H1 (cell line): ENCODE measurements around the gene STARD13. TPM values are rescaled to one million over a fixed set of nuclear protein-coding genes. Genes with fewer than 3 reads are reported as not detected.

ENCODE experiments used
- CTCF ChIA-PET: fragments of 300-600 bp; sonication (Branson Sonifier 250); formaldehyde crosslinking; loops from one replicate; lab custom pipeline; 2021; ENCODE audit not compliant: partially characterized antibody; lab: Charles Lee
- POLR2A ChIA-PET: fragments of 300-600 bp; sonication (Branson Sonifier 250); formaldehyde crosslinking; loops from one replicate; lab custom pipeline; 2021; ENCODE audit warnings: inconsistent platforms; ENCODE audit not compliant: partially characterized antibody; lab: Charles Lee
- DNase-seq, 2 experiments: peaks; one replicate each; pipeline versions ENCODE4 v3.0.0 to v3.0.0-alpha.2; 2010 to 2022; ENCODE audit warnings: low spot score in 2 of 2, low read depth in 1 of 2, mixed read lengths in 1 of 2
- FAIRE-seq: peaks from 2 replicates; lab custom pipeline; 2011; peaks lifted over from hg19 to GRCh38; lab: Jason Lieb, UNC
- H2AFZ ChIP-seq: 2 replicates; pipeline ENCODE4 v1.8.1; 2012; ENCODE audit warnings: low read length, inconsistent platforms
- H2AK5ac ChIP-seq: 2 replicates; pipeline ENCODE4 v1.6.1; 2013; ENCODE audit warnings: low read depth, low read length
- H2BK120ac ChIP-seq: replicated peaks from 2 replicates; pipeline ENCODE3; 2013; ENCODE audit warnings: low read depth, low read length, inconsistent platforms
- H2BK12ac ChIP-seq: 2 replicates; pipeline ENCODE4 v1.6.1; 2013; ENCODE audit warnings: low read depth, low read length
- H2BK15ac ChIP-seq: 2 replicates; pipeline ENCODE4 v1.6.1; 2013; ENCODE audit warnings: low read length
- H2BK20ac ChIP-seq: 2 replicates; pipeline ENCODE4 v1.6.1; 2013; ENCODE audit warnings: low read length
- H2BK5ac ChIP-seq: 2 replicates; pipeline ENCODE4 v1.6.1; 2013; ENCODE audit warnings: low read depth, low read length
- H3K14ac ChIP-seq: 2 replicates; pipeline ENCODE4 v1.6.1; 2013; ENCODE audit warnings: inconsistent platforms; ENCODE audit not compliant: insufficient read length
- H3K18ac ChIP-seq: 2 replicates; pipeline ENCODE4 v1.6.1; 2013; ENCODE audit warnings: low read length; ENCODE audit errors: extremely low read depth
- H3K23ac ChIP-seq: 2 replicates; pipeline ENCODE4 v1.6.1; 2013; ENCODE audit warnings: inconsistent platforms; ENCODE audit not compliant: insufficient read length
- H3K23me2 ChIP-seq: 2 replicates; pipeline ENCODE4 v1.6.1; 2013; ENCODE audit warnings: low read depth, low read length
- H3K27ac ChIP-seq: 2 replicates; pipeline ENCODE4 v1.6.1; 2011; ENCODE audit warnings: low read depth, low read length, inconsistent platforms
- H3K27me3 ChIP-seq, 4 experiments: replicated peaks in 1 of 4; 1 replicate in 1 of 4; 2 replicates in 3 of 4; pipeline versions ENCODE4 v1.6.1 to v1.8.1; 2011 to 2013; ENCODE audit warnings: low read length in 3 of 4, mild to moderate bottlenecking in 3 of 4, inconsistent platforms in 2 of 4, mixed read lengths in 2 of 4, moderate library complexity in 1 of 4; ENCODE audit not compliant: control insufficient read depth in 3 of 4, insufficient read depth in 3 of 4; ENCODE audit errors: extremely low read depth in 1 of 4
- H3K36me3 ChIP-seq, 4 experiments: 2 replicates each; pipeline versions ENCODE4 v1.6.1 to v1.8.1; 2011 to 2013; ENCODE audit warnings: mild to moderate bottlenecking in 4 of 4, low read length in 3 of 4, moderate library complexity in 2 of 4, control low read depth in 1 of 4, inconsistent platforms in 1 of 4; ENCODE audit not compliant: insufficient read depth in 4 of 4, control insufficient read depth in 2 of 4
- H3K4ac ChIP-seq: replicated peaks from 2 replicates; pipeline ENCODE3; 2013; ENCODE audit warnings: low read length, low read depth, mixed read lengths, inconsistent platforms; ENCODE audit not compliant: insufficient read length
- H3K4me1 ChIP-seq, 4 experiments: replicated peaks in 1 of 4; 1 replicate in 1 of 4; 2 replicates in 3 of 4; pipeline versions ENCODE4 v1.6.1 to v1.8.1; 2011 to 2013; ENCODE audit warnings: low read length in 3 of 4, inconsistent platforms in 2 of 4, mixed read lengths in 1 of 4; ENCODE audit not compliant: insufficient read depth in 4 of 4, control insufficient read depth in 3 of 4
- H3K4me2 ChIP-seq, 2 experiments: 2 replicates each; pipeline versions ENCODE4 v1.6.1 to v1.8.1; 2011 to 2013; ENCODE audit warnings: low read depth in 2 of 2, low read length in 2 of 2, control low read depth in 1 of 2, inconsistent platforms in 1 of 2, mild to moderate bottlenecking in 1 of 2; ENCODE audit not compliant: insufficient read depth in 1 of 2
- H3K4me3 ChIP-seq, 4 experiments: fragments of 200-600, 300-600 bp in 1 of 4; sonication (generic), shearing (Covaris generic), sonication (Bioruptor Twin) in 1 of 4; 2 replicates each; pipeline versions ENCODE4 v1.5.1 to v1.8.1; 2011 to 2016; ENCODE audit warnings: low read length in 4 of 4, low read depth in 3 of 4, control low read depth in 2 of 4, inconsistent platforms in 2 of 4, mild to moderate bottlenecking in 2 of 4, mixed read lengths in 1 of 4, moderate library complexity in 1 of 4; ENCODE audit not compliant: insufficient read depth in 2 of 4; ENCODE audit errors: extremely low read depth in 1 of 4
- H3K56ac ChIP-seq: replicated peaks from 2 replicates; pipeline ENCODE3; 2013; ENCODE audit warnings: low read depth, mild to moderate bottlenecking, mixed read lengths, low read length, inconsistent platforms; ENCODE audit not compliant: insufficient read length
- H3K79me1 ChIP-seq: 2 replicates; pipeline ENCODE4 v1.6.1; 2013; ENCODE audit warnings: low read depth, low read length, control low read depth
- H3K79me2 ChIP-seq, 2 experiments: 2 replicates each; pipeline versions ENCODE4 v1.6.1 to v1.8.1; 2012 to 2013; ENCODE audit warnings: low read length in 2 of 2, mild to moderate bottlenecking in 2 of 2, inconsistent platforms in 1 of 2; ENCODE audit not compliant: insufficient read depth in 2 of 2, control insufficient read depth in 1 of 2
- H3K9ac ChIP-seq, 4 experiments: replicated peaks in 1 of 4; 1 replicate in 1 of 4; 2 replicates in 3 of 4; pipeline versions ENCODE4 v1.6.1 to v1.8.1; 2011 to 2013; ENCODE audit warnings: low read depth in 3 of 4, low read length in 3 of 4, control low read depth in 2 of 4, mild to moderate bottlenecking in 2 of 4, moderate library complexity in 2 of 4, inconsistent platforms in 1 of 4; ENCODE audit errors: extremely low read depth in 1 of 4
- H3K9me3 ChIP-seq, 2 experiments: 2 replicates each; pipeline versions ENCODE4 v1.6.1 to v1.8.1; 2012 to 2013; ENCODE audit warnings: mild to moderate bottlenecking in 2 of 2, moderate library complexity in 2 of 2, control low read depth in 1 of 2, inconsistent platforms in 1 of 2, low read depth in 1 of 2, low read length in 1 of 2, mixed read lengths in 1 of 2; ENCODE audit not compliant: insufficient read depth in 2 of 2
- H4K20me1 ChIP-seq, 2 experiments: replicated peaks in 1 of 2; 2 replicates each; pipeline versions ENCODE3 to v1.8.1; 2011 to 2013; ENCODE audit warnings: inconsistent platforms in 2 of 2, low read length in 2 of 2, mild to moderate bottlenecking in 1 of 2; ENCODE audit not compliant: insufficient read depth in 2 of 2, control insufficient read depth in 1 of 2
- H4K5ac ChIP-seq: 2 replicates; pipeline ENCODE4 v1.6.1; 2013; ENCODE audit warnings: low read length, low read depth, mixed read lengths, inconsistent platforms; ENCODE audit not compliant: insufficient read length
- H4K8ac ChIP-seq: 2 replicates; pipeline ENCODE4 v1.8.0; 2013; ENCODE audit warnings: mild to moderate bottlenecking, moderate library complexity, low read length, inconsistent platforms; ENCODE audit not compliant: insufficient read depth; ENCODE audit errors: extremely low read depth
- H4K91ac ChIP-seq: replicated peaks from 2 replicates; pipeline ENCODE3; 2013; ENCODE audit warnings: low read length, mixed read lengths, inconsistent platforms; ENCODE audit not compliant: insufficient read length
- CEBPB ChIP-seq: IDR thresholded peaks from 2 replicates; pipeline ENCODE4 v1.6.1; 2012; ENCODE audit warnings: low read depth, low read length
- CREB1 ChIP-seq: IDR thresholded peaks from 2 replicates; pipeline ENCODE4 v1.6.1; 2012; ENCODE audit warnings: inconsistent platforms
- WGBS, 2 experiments: shearing (Covaris generic) in 1 of 2; methylation state at CpG; one replicate each; pipeline versions ENCODE4 v1.1.6 to v1.1.7; 2013 to 2015; ENCODE audit warnings: low lambda C conversion rate in 2 of 2, mixed read lengths in 2 of 2, inconsistent platforms in 1 of 2, low coverage in 1 of 2, missing lambda C conversion rate in 1 of 2; ENCODE audit not compliant: insufficient replicate concordance in 2 of 2, insufficient coverage in 1 of 2, insufficient read length in 1 of 2; ENCODE audit errors: extremely low coverage in 1 of 2, missing lambda C conversion rate in 1 of 2; 5-methylcytosine and 5-hydroxymethylcytosine counted together
- polyA plus RNA-seq, 7 experiments: library from polyadenylated mRNA; depleted of rRNA in 3 of 7; stranded (reverse) in 5 of 7; unstranded in 2 of 7; fragments of >200 nt in 5 of 7; fragments of 200-250 nt in 2 of 7; gene quantifications; 1 replicate in 5 of 7; 2 replicates in 1 of 7; 4 replicates in 1 of 7; pipeline versions ENCODE4 v1.2.1 to v1.2.3, GENCODE V29; 2011 to 2013; ENCODE audit warnings: missing spikeins in 2 of 7, mixed read lengths in 2 of 7
- total RNA-seq: library from RNA; stranded (reverse); fragmentation: NEBNext Ultra II Directional; extraction: Animal tissue kit (Norgen Biotek cat#: 25700); gene quantifications from 2 replicates; pipeline ENCODE4 v1.2.1, GENCODE V29; 2021

Gene STARD13
- total and polyA plus RNA-seq, 2 of the 8 experiments (the other 6 are each of a cell fraction or from before 2014, with no cell fraction given): 0.82 to 2.9 TPM

DNA sequence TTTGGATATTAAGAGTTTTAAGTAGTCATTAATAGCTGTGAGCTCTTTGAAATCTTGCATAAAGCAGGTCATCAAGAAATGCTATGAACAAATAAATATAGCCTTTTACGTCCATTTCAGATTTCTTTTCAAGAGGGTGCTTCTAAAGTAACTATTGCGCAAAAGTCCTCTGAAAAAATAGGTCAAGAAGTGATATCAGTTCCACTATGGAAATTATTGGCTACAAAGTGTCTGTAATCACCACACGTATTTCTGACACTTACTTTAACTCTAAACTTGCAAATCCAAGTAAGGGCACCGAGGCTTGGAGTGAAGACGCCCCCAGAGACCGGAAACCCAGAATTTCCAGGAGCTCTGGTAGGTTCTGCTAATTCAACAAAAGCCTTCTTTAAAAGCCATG is 44.9 kb upstream of the STARD13 start:
- Histone ChIP-seq H3K79me2 (no peaks in the 10 kb centered on the region), H3K27me3 (no peaks in the 10 kb centered on the region), H2BK20ac (no peak overlapping the region), H3K4me1 (peaks cover 0 to 2% (median 0%) of the 10 kb centered on the region in 4 experiments; a peak in 2 of 7 replicates), H3K23me2 (no peaks in the 10 kb centered on the region), H2BK120ac (no peak overlapping the region), H3K23ac (no peak overlapping the region), H3K4ac (no peak overlapping the region), H3K36me3 (no peaks in the 10 kb centered on the region), H3K18ac (no peak overlapping the region), H2BK12ac (no peak overlapping the region), H3K79me1 (no peaks in the 10 kb centered on the region), H3K9me3 (no peaks in the 10 kb centered on the region), H3K4me2 (no peak overlapping the region), H2BK5ac (no peak overlapping the region), H3K27ac (no peak overlapping the region), H4K20me1 (no peaks in the 10 kb centered on the region), H2AFZ (no peak overlapping the region), H2AK5ac (no peak overlapping the region), H3K14ac (no peak overlapping the region), H3K4me3 (no peak overlapping the region), H4K91ac (no peak overlapping the region), H4K5ac (no peak overlapping the region), H3K9ac (no peak overlapping the region), H2BK15ac (no peak overlapping the region), H4K8ac (no peak overlapping the region), H3K56ac (no peak overlapping the region)
- FAIRE-seq (no peak), DNase-seq (no peak)
- ChIA-PET CTCF (no interaction called here), POLR2A (no interaction called here)
- 92% methylated on average over 6 of the region's 6 CpGs; no CpG with 5 or more reads in 1 of the 2 experiments for WGBS, 2 experiments
- no peak for TF ChIP-seq CREB1
- TF ChIP-seq CEBPB: peak; percentile 29; the same call in 1 of the 2 replicates
